ENCODE results near the gene KLHL29. TPM values are rescaled to one million over a fixed set of nuclear protein-coding genes. Genes with fewer than 3 reads are reported as not detected.

The KLHL29 gene
- total RNA-seq, 2 donors from 2014 or later = 2.0 to 4.2 TPM

DNA sequence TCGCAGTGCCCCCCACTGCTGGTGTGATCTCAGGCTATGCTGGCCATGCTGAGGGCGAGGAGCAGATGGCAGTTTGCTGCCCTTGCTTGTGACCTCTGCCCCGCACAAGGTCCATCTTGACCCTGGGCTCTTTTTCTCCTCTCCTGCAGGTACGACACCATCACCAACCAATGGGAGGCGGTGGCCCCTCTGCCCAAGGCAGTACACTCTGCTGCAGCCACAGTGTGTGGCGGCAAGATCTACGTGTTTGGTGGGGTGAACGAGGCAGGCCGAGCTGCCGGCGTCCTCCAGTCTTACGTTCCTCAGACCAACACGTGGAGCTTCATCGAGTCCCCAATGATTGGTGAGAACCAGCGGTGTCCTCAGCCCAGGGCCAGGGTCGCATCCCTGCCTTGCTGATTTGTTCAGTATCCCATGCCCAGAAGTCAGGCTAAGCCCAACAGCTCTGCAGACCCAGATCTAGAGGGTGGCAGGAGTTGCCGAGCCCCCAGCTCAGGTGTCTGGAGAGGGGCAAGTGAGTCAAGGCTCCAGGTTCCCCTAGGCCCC lies 318.1 kb downstream of the KLHL29 start:
- Histone ChIP-seq H3K4me3 (no peak overlapping the region), H3K27me3 (no peaks in the 10 kb centered on the region), H3K27ac (no peak overlapping the region), H3K36me3 (peaks cover 6% of the 10 kb centered on the region), H3K9me3 (no peaks in the 10 kb centered on the region), H3K4me1 (no peaks in the 10 kb centered on the region)
- peak; percentile 30 for DNase-seq (ENCODE audit: low spot score)
- TF ChIP-seq, protein P1, sequence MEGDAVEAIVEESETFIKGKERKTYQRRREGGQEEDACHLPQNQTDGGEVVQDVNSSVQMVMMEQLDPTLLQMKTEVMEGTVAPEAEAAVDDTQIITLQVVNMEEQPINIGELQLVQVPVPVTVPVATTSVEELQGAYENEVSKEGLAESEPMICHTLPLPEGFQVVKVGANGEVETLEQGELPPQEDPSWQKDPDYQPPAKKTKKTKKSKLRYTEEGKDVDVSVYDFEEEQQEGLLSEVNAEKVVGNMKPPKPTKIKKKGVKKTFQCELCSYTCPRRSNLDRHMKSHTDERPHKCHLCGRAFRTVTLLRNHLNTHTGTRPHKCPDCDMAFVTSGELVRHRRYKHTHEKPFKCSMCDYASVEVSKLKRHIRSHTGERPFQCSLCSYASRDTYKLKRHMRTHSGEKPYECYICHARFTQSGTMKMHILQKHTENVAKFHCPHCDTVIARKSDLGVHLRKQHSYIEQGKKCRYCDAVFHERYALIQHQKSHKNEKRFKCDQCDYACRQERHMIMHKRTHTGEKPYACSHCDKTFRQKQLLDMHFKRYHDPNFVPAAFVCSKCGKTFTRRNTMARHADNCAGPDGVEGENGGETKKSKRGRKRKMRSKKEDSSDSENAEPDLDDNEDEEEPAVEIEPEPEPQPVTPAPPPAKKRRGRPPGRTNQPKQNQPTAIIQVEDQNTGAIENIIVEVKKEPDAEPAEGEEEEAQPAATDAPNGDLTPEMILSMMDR (IDR thresholded peaks at IDR 0.05) = no peak

DNA sequence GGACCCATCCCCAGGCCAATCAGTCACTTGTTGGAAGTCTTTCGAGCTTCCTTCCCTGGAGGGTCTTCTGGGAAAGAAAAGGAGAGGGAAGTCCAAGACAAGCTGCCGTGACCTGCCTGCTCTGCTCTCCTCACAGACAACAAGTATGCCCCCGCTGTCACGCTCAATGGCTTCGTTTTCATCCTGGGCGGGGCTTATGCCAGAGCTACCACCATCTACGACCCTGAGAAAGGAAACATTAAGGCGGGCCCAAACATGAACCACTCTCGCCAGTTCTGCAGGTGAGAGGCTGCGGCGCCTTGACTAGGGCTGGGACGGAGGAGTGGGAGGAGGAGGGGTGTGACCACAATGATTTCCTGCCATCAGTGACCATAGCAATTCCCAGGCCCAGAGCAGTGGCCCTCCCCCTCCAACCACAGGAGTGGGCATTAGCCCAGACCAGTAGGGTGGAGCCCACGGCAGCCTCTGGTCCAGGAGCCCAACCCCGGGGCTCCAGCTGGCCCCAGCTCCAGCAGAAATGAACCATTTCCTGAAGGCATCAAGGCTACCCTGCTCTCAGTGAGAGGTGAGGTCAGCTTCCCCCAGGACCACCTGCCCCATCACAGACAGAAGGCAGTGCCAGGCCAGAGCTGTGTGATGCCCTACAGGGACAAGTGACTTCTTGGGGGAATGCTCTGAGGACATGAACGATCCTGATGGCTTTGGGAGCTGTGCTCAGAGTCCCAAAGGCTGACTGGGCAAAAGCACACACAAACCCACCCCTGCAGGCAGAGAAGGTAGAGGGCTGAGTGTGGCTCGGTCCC lies 318.8 kb downstream of the KLHL29 start:
- no peaks in the 10 kb centered on the region for H3K9me3 ChIP-seq
- H3K27ac ChIP-seq = no peak overlapping the region
- TF ChIP-seq, protein P1 (IDR thresholded peaks at IDR 0.05) = no peak
- H3K4me1 ChIP-seq = no peaks in the 10 kb centered on the region
- H3K27me3 ChIP-seq = no peaks in the 10 kb centered on the region
- H3K4me3 ChIP-seq = no peak overlapping the region
- H3K36me3 ChIP-seq = peaks cover 6% of the 10 kb centered on the region
- DNase-seq (ENCODE audit: low spot score) = peak; percentile 40

DNA sequence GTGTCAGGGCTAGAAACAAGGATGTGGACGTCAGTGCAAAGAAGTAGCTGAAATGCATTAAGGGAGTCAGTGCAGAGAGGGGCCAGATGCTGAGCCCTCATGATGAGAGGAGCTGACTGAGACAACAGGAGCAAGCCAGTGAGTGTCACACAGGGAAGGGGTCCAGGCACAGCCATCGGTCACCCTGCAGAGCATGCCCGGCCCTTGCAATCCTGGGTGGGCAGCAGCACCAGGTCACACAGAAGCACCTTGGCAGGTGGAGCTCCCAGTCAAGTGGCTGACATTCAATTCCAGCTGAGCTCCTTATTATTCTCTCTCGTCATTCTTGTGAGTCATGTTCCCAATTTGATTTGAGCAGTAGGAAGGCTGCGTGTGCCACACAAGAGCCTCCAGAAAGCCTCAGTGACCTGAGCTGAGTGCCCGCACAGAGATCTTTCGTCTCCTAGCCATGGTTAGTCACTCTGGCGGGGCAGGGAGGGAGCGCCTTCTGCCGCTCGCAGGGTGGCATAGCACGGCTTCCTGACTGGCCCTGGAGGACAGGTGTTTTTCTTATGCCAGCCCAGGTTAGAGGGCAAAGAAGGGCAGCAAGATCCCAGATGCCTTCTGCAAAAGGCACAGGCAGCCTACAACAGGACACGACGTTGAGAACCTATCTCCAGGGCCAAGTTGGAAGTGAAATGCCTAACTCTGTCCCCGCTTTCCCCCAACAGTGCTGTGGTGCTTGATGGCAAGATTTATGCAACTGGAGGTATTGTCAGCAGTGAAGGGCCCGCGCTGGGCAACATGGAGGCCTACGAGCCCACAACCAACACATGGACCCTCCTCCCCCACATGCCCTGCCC lies 321.0 kb downstream of the KLHL29 start:
- peaks cover 6% of the 10 kb centered on the region for H3K36me3 ChIP-seq
- TF ChIP-seq, protein P1 (IDR thresholded peaks at IDR 0.05) = no peak
- no peaks in the 10 kb centered on the region for H3K27me3 ChIP-seq
- no peaks in the 10 kb centered on the region for H3K4me1 ChIP-seq
- no peak overlapping the region for H3K27ac ChIP-seq
- H3K9me3 ChIP-seq = no peaks in the 10 kb centered on the region
- no peak overlapping the region for H3K4me3 ChIP-seq
- DNase-seq (ENCODE audit: low spot score) = peak; percentile 49

DNA sequence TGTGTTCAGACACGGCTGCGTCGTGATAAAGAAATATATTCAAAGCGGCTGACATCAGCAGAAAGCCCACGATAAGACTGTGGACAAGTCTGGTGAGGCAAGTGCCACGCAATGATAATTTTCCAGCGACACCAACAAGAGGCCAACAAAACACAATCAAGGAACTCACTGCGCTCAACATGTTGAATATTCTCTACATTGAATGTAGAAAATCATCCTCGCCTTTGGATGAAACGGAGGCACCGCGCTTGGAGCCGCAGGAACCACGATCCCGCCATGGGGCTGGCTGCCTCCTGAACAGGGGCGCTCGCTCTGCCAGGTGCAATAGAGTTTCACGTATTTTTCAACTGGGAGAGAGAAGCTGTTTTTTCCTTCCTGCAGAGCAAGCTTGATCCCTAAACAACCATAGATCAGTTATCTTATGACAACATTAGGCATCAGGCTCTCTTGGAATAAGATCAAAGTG lies 321.7 kb downstream of the KLHL29 start:
- Histone ChIP-seq H3K27ac (no peak overlapping the region), H3K9me3 (no peaks in the 10 kb centered on the region), H3K4me3 (no peak overlapping the region), H3K27me3 (no peaks in the 10 kb centered on the region), H3K4me1 (no peaks in the 10 kb centered on the region), H3K36me3 (peaks cover 6% of the 10 kb centered on the region)
- no peak for DNase-seq (ENCODE audit: low spot score)
- TF ChIP-seq, protein P1 (IDR thresholded peaks at IDR 0.05) = no peak

DNA sequence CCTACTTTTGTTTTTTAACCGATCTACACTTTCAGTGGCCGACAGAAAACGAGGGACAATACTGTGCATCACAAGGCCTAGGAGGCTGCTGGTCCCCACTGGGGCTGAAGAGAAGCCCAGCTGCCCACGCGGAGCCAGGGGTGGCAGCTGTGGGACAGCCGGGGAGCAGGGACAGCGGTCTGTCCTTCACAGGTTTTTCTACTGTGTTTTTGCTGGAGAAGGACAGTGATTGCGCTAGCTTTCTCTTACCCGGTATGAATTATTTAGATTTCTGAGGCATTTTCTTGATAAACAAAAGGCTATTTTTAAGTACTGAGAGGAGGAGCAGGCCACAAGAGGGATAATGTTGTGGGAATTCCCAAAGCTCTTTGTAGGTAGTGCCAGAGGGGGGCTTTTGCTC lies 322.1 kb downstream of the KLHL29 start:
- Histone ChIP-seq H3K27ac (no peak overlapping the region), H3K4me1 (no peaks in the 10 kb centered on the region), H3K4me3 (no peak overlapping the region), H3K27me3 (no peaks in the 10 kb centered on the region), H3K36me3 (peaks cover 6% of the 10 kb centered on the region), H3K9me3 (no peaks in the 10 kb centered on the region)
- TF ChIP-seq, protein P1 (IDR thresholded peaks at IDR 0.05) = no peak
- DNase-seq (ENCODE audit: low spot score) = no peak
